Astrocyte (in vitro differentiated cells and primary cell): ENCODE data around the gene PLA2G4E.
A peak's percentile ranks its signal among the peaks of the same experiment; 100 is the strongest.

Experiments used
- CTCF ChIP-seq: IDR thresholded peaks from 2 replicates; pipeline ENCODE4 v1.5.1; 2011; ENCODE audit warnings: low read depth, mild to moderate bottlenecking, inconsistent platforms, low read length, moderate library complexity; ENCODE audit not compliant: insufficient read depth
- EZH2 ChIP-seq: IDR thresholded peaks from 2 replicates; pipeline ENCODE4 v1.6.1; 2012; ENCODE audit warnings: mild to moderate bottlenecking, low read length, inconsistent platforms; ENCODE audit not compliant: insufficient read depth

- TF ChIP-seq CTCF (peak; percentile 39), EZH2 (no peak)
Observed at GRCh38 chr15:42056934-42057798, 36.3 kb upstream of the PLA2G4E start.
